ENCODE data around the gene LYPLAL1. TPM values are rescaled to one million over a fixed set of nuclear protein-coding genes. Genes with fewer than 3 reads are reported as not detected.

LYPLAL1 gene
- total and polyA plus RNA-seq, 10 donors: 13.6 to 42.5 (median 28.8) TPM

DNA sequence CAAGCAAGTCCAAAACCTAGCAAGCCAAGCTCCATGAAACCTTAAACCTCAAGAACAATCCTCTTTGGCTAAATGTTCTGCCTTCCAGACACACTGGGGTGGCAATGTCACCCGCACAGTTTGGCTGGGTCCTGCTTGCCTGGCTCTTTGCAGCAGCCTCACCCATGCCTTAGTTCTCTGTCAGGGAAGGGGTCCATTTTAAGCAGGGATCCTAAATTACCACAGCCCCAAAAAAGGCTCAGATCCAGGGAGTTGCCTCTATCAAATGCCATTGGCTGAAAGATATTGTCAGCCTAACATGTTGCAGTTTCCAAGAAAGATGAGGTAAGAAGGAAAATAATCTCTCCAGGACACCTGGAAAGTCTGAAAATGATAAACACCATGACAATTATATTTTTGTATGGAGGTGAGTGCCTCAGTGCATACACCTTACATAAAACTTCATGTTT is 26.1 kb upstream of the LYPLAL1 start:
- TF ChIP-seq, protein P1, sequence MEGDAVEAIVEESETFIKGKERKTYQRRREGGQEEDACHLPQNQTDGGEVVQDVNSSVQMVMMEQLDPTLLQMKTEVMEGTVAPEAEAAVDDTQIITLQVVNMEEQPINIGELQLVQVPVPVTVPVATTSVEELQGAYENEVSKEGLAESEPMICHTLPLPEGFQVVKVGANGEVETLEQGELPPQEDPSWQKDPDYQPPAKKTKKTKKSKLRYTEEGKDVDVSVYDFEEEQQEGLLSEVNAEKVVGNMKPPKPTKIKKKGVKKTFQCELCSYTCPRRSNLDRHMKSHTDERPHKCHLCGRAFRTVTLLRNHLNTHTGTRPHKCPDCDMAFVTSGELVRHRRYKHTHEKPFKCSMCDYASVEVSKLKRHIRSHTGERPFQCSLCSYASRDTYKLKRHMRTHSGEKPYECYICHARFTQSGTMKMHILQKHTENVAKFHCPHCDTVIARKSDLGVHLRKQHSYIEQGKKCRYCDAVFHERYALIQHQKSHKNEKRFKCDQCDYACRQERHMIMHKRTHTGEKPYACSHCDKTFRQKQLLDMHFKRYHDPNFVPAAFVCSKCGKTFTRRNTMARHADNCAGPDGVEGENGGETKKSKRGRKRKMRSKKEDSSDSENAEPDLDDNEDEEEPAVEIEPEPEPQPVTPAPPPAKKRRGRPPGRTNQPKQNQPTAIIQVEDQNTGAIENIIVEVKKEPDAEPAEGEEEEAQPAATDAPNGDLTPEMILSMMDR (IDR thresholded peaks at IDR 0.05 in 8 of 11, conservative IDR thresholded peaks at IDR 0.05 in 3 of 11): no peak
- TF ChIP-seq POLR2A (IDR thresholded peaks at IDR 0.05): no peak
- no peak for TF ChIP-seq POLR2AphosphoS5 (IDR thresholded peaks at IDR 0.05)
- H3K36me3 ChIP-seq: no peaks in the 10 kb centered on the region
- no peaks in the 10 kb centered on the region for H3K27me3 ChIP-seq (replicated peaks in 1 of 7)
- no peaks in the 10 kb centered on the region for H3K9me3 ChIP-seq
- 88 to 100% (median 93%) methylated on average over 1 of the region's 1 CpG for WGBS, 5 donors
- no peak overlapping the region for H3K27ac ChIP-seq
- DNase-seq: no peak
- H3K4me3 ChIP-seq: no peak overlapping the region
- no peaks in the 10 kb centered on the region for H3K4me1 ChIP-seq
- intact Hi-C loops (cut with DNase I; ENCODE audit: low total_unique reads): no loop called here

- no peaks in the 10 kb centered on the region for H3K27me3 ChIP-seq (replicated peaks in 1 of 7)
- DNase-seq: no peak
- H3K36me3 ChIP-seq: no peaks in the 10 kb centered on the region
- no peak overlapping the region for H3K27ac ChIP-seq
- no peak overlapping the region for H3K4me3 ChIP-seq
- H3K9me3 ChIP-seq: no peaks in the 10 kb centered on the region
- TF ChIP-seq POLR2AphosphoS5 (IDR thresholded peaks at IDR 0.05) (no peak), POLR2A (IDR thresholded peaks at IDR 0.05) (no peak)
- TF ChIP-seq, protein P1 (IDR thresholded peaks at IDR 0.05 in 8 of 11, conservative IDR thresholded peaks at IDR 0.05 in 3 of 11): no peak
- intact Hi-C loops (cut with DNase I; ENCODE audit: low total_unique reads): no loop called here
- H3K4me1 ChIP-seq: no peaks in the 10 kb centered on the region
Measured at GRCh38 chr1:219149009-219149577, 24.6 kb upstream of the LYPLAL1 start.

- no peaks in the 10 kb centered on the region for H3K36me3 ChIP-seq
- WGBS, 5 donors: 71 to 82% (median 75%) methylated on average over 3 of the region's 3 CpGs
Measured at GRCh38 chr1:219149953-219150352, 23.7 kb upstream of the LYPLAL1 start.

DNA sequence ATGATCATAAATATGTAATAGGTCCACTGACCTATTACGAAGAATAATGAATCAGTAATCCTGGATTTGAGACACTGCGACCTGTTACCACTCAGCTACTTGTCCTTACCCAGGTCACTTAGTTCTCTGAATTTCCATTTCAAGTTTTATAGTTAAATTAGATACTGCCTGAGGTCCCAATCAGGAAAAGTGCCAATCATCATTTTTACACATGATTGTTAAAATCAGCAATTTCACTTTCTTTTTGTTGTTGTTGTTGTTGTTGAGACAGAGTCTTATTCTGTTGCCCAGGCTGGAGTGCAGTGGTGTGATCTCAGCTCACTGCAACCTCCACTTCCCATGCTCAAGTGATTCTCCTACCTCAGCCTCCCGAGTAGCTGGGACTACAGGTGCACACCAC is 22.8 kb upstream of the LYPLAL1 start:
- intact Hi-C loops (cut with DNase I; ENCODE audit: low total_unique reads): no loop called here
- TF ChIP-seq, protein P1 (IDR thresholded peaks at IDR 0.05 in 8 of 11, conservative IDR thresholded peaks at IDR 0.05 in 3 of 11): no peak
- no peak for TF ChIP-seq POLR2AphosphoS5 (IDR thresholded peaks at IDR 0.05)
- no peak for TF ChIP-seq POLR2A (IDR thresholded peaks at IDR 0.05)
- no peaks in the 10 kb centered on the region for H3K4me1 ChIP-seq
- no peaks in the 10 kb centered on the region for H3K27me3 ChIP-seq (replicated peaks in 1 of 7)
- 90 to 95% (median 92%) methylated on average over 3 of the region's 3 CpGs for whole genome bisulfite sequencing, 5 donors
- no peaks in the 10 kb centered on the region for H3K36me3 ChIP-seq
- H3K9me3 ChIP-seq: no peaks in the 10 kb centered on the region
- no peak overlapping the region for H3K4me3 ChIP-seq
- no peak for DNase-seq
- H3K27ac ChIP-seq: no peak overlapping the region

More at GRCh38 chr1:219149953-219150352, 23.7 kb upstream of the LYPLAL1 start:
- H3K4me1 ChIP-seq: no peaks in the 10 kb centered on the region
- DNase-seq: no peak
- intact Hi-C loops (cut with DNase I; ENCODE audit: low total_unique reads): no loop called here
- H3K27me3 ChIP-seq (replicated peaks in 1 of 7): no peaks in the 10 kb centered on the region
- no peak for TF ChIP-seq POLR2AphosphoS5 (IDR thresholded peaks at IDR 0.05)
- TF ChIP-seq, protein P1 (IDR thresholded peaks at IDR 0.05 in 8 of 11, conservative IDR thresholded peaks at IDR 0.05 in 3 of 11): no peak
- no peak for TF ChIP-seq POLR2A (IDR thresholded peaks at IDR 0.05)
- no peak overlapping the region for H3K4me3 ChIP-seq
- H3K9me3 ChIP-seq: no peaks in the 10 kb centered on the region
- H3K27ac ChIP-seq: no peak overlapping the region
